MM.1S (cell line): ENCODE measurements around the gene MINK1.

Source experiments
- DNase-seq: peaks from one replicate; pipeline ENCODE4 v3.0.0-alpha.2; 2015
- H2AFZ ChIP-seq: fragments of 300-600 bp; sonication (generic); 2 replicates; pipeline ENCODE4 v1.6.0; 2016; ENCODE audit warnings: antibody characterized with exemption, low read length
- H3F3A ChIP-seq: fragments of 300-600 bp; sonication (generic); 2 replicates; pipeline ENCODE4 v1.6.1; 2016; ENCODE audit warnings: mild to moderate bottlenecking, antibody characterized with exemption, low read length, moderate library complexity, mixed read lengths; ENCODE audit not compliant: insufficient read depth
- H3K27ac ChIP-seq: fragments of 300-600 bp; sonication (generic); 2 replicates; pipeline ENCODE4 v1.5.1; 2016; ENCODE audit warnings: mild to moderate bottlenecking, low read length
- H3K27me3 ChIP-seq: fragments of 300-600 bp; sonication (generic); replicated peaks from 2 replicates; pipeline ENCODE4 v1.6.0; 2016; ENCODE audit warnings: low read length; ENCODE audit not compliant: insufficient read depth
- H3K36me3 ChIP-seq: fragments of 300-600 bp; sonication (generic); replicated peaks from 2 replicates; pipeline ENCODE4 v1.6.1; 2016; ENCODE audit warnings: mild to moderate bottlenecking, low read length, mixed read lengths; ENCODE audit not compliant: insufficient read depth
- H3K4me1 ChIP-seq: fragments of 300-600 bp; sonication (generic); 2 replicates; pipeline ENCODE4 v1.6.1; 2016; ENCODE audit warnings: low read length, mixed read lengths
- H3K4me2 ChIP-seq: fragments of 300-600 bp; sonication (generic); 2 replicates; pipeline ENCODE4 v1.6.0; 2016; ENCODE audit warnings: low read depth, low read length
- H3K4me3 ChIP-seq: fragments of 300-600 bp; sonication (generic); 2 replicates; pipeline ENCODE4 v1.5.1; 2016; ENCODE audit warnings: low read length, mixed read lengths
- H3K79me2 ChIP-seq: fragments of 300-600 bp; sonication (generic); 2 replicates; pipeline ENCODE4 v1.6.1; 2016; ENCODE audit warnings: mixed run types, low read length, mixed read lengths
- H3K9ac ChIP-seq: fragments of 300-600 bp; sonication (generic); 2 replicates; pipeline ENCODE4 v1.6.1; 2016; ENCODE audit warnings: low read length, mixed read lengths
- H3K9me2 ChIP-seq: fragments of 300-600 bp; sonication (generic); replicated peaks from 2 replicates; pipeline ENCODE4 v1.6.1; 2016; ENCODE audit warnings: mild to moderate bottlenecking, low read length, mixed read lengths; ENCODE audit not compliant: insufficient read depth
- H3K9me3 ChIP-seq: fragments of 300-600 bp; sonication (generic); replicated peaks from 2 replicates; pipeline ENCODE4 v1.6.1; 2016; ENCODE audit warnings: mild to moderate bottlenecking, low read length, mixed read lengths; ENCODE audit not compliant: insufficient read depth
- H4K20me1 ChIP-seq: fragments of 300-600 bp; sonication (generic); 2 replicates; pipeline ENCODE4 v1.6.1; 2016; ENCODE audit warnings: mild to moderate bottlenecking, low read length, moderate library complexity, mixed read lengths; ENCODE audit not compliant: insufficient read depth
- CTCF ChIP-seq: fragments of 300-600 bp; sonication (generic); IDR thresholded peaks from 2 replicates; pipeline ENCODE4 v1.5.1; 2016; ENCODE audit warnings: antibody characterized with exemption, low read length, mixed read lengths
- EZH2 ChIP-seq: fragments of 300-600 bp; sonication (generic); optimal IDR thresholded peaks from 2 replicates; pipeline ENCODE3; 2017; ENCODE audit warnings: low read depth, mild to moderate bottlenecking, antibody characterized with exemption, low read length, mixed read lengths
- EZH2phosphoT487 ChIP-seq: fragments of 300-600 bp; sonication (generic); IDR thresholded peaks from 2 replicates; pipeline ENCODE4 v1.6.1; 2018; ENCODE audit warnings: antibody characterized with exemption, low read length

MINK1 gene

GRCh38 chr17:4870855-4871254 is 37.7 kb downstream of the MINK1 start:
- Histone ChIP-seq H3K79me2 (no peaks in the 10 kb centered on the region), H3K9me2 (no peaks in the 10 kb centered on the region), H3K9me3 (no peaks in the 10 kb centered on the region), H3K27me3 (no peaks in the 10 kb centered on the region), H3K4me1 (no peaks in the 10 kb centered on the region), H3K36me3 (no peaks in the 10 kb centered on the region), H3K4me3 (no peak overlapping the region), H4K20me1 (no peaks in the 10 kb centered on the region), H2AFZ (no peak overlapping the region), H3F3A (no peaks in the 10 kb centered on the region), H3K27ac (no peak overlapping the region), H3K9ac (no peak overlapping the region), H3K4me2 (no peak overlapping the region)
- no peak for TF ChIP-seq CTCF
- TF ChIP-seq EZH2phosphoT487: no peak
- TF ChIP-seq EZH2: no peak
- DNase-seq: no peak

DNA sequence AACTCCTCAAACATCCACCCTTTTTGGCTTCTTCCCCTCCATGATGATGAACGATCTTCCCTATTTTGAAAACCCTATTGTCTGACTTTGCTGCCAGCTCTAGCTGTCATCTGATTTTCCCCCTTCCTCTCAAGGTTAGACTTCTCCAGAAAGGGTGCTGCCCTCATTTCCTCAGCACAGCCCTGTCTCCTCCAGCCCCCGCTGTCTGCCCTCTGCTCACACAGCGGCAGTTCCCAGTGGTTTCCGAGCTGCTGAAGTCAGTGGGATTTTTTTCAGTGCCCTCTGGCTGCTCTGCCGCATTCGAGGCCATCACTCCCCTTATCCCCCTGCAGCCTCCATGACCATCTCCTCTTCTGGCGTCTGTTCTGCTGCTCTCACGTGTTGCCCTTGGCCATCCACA is 39.6 kb downstream of the MINK1 start:
- TF ChIP-seq CTCF: no peak
- TF ChIP-seq EZH2: no peak
- TF ChIP-seq EZH2phosphoT487: no peak
- Histone ChIP-seq H3K4me2 (no peak overlapping the region), H3K27me3 (no peaks in the 10 kb centered on the region), H3K36me3 (no peaks in the 10 kb centered on the region), H3K4me3 (no peak overlapping the region), H3K9me3 (no peaks in the 10 kb centered on the region), H3F3A (no peaks in the 10 kb centered on the region), H3K79me2 (no peaks in the 10 kb centered on the region), H4K20me1 (no peaks in the 10 kb centered on the region), H3K9ac (no peak overlapping the region), H3K9me2 (no peaks in the 10 kb centered on the region), H3K27ac (no peak overlapping the region), H2AFZ (no peak overlapping the region), H3K4me1 (no peaks in the 10 kb centered on the region)
- no peak for DNase-seq

DNA sequence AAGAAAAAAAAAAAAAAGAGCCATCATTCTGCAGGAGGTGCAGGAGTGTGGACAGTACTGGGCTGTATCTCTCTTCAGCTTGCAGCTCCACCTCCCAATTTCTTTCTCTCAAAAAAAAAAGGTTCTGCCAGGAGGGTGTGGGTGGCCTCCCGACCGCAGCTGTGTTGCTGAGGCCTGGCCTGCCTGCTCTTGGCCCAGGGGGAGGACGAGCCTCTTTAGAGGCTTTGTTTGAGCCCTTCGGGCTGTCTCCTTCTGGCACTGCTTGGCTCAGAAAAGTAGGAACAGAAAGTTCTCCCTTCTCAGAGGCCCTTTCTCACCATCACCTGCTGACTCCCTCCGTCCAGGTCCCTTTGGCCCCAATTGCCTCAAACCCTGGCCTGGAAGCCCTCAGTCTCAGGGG is 43.9 kb downstream of the MINK1 start:
- Histone ChIP-seq H3K79me2 (no peaks in the 10 kb centered on the region), H3K4me1 (no peaks in the 10 kb centered on the region), H3K9me2 (no peaks in the 10 kb centered on the region), H3K4me3 (no peak overlapping the region), H4K20me1 (no peaks in the 10 kb centered on the region), H3K4me2 (no peak overlapping the region), H3F3A (no peaks in the 10 kb centered on the region), H2AFZ (no peak overlapping the region), H3K9me3 (no peaks in the 10 kb centered on the region), H3K36me3 (no peaks in the 10 kb centered on the region), H3K27ac (no peak overlapping the region), H3K27me3 (no peaks in the 10 kb centered on the region), H3K9ac (no peak overlapping the region)
- TF ChIP-seq EZH2phosphoT487 (no peak), CTCF (no peak), EZH2 (no peak)
- DNase-seq: no peak
